Measurements from ENCODE around the gene PIAS2. TPM values are rescaled to one million over a fixed set of nuclear protein-coding genes. Genes with fewer than 3 reads are reported as not detected.

Gene PIAS2
- total RNA-seq, 1 experiment from 2014 or later: 30.6 TPM

DNA sequence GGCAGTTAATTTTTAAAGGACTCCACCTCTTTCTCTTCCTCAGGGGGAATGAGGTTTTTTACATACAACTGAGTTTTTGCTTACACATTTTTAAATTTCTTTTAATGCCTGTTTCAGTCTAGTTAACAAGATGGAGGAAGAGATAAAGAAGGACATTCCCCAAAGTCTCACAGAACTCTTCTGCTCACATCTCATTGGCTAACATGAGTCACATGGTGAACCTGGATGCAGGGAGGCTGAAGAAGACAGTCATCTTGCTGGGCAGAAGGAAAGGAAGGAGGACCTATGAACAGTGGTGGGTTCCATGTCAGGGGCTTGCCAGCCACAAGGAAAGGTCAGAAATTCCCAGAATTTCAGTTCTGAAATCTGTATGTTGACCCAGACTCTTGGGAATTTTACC, 150.1 kb downstream of the PIAS2 start:
- intact Hi-C loops (cut with micrococcal nuclease; ENCODE audit: unreplicated experiment): no loop called here
- POLR2A ChIA-PET: no interaction called here
- ATAC-seq: no peak

DNA sequence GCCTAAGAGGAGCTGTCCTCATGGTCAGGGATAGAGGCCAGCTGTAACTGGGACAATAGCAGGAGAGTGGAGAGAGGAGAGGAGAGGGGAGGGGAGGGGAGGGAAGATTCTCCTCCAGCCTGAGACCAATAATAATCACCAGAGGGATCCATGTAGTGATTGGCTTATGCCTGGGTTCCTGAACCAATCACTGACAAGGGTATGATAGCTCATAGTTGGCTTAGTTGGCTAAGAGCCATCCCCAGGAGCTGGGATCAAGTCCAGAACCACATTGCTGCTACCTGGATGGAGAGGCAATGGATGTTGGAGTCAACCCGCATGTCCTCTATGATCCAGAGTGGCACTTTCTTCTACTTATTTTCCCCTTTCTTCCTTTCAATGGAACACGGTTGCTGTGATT, 152.7 kb downstream of the PIAS2 start:
- no TSS peak for BruUV-seq (replicated peaks)
- TF ChIP-seq, protein P1, sequence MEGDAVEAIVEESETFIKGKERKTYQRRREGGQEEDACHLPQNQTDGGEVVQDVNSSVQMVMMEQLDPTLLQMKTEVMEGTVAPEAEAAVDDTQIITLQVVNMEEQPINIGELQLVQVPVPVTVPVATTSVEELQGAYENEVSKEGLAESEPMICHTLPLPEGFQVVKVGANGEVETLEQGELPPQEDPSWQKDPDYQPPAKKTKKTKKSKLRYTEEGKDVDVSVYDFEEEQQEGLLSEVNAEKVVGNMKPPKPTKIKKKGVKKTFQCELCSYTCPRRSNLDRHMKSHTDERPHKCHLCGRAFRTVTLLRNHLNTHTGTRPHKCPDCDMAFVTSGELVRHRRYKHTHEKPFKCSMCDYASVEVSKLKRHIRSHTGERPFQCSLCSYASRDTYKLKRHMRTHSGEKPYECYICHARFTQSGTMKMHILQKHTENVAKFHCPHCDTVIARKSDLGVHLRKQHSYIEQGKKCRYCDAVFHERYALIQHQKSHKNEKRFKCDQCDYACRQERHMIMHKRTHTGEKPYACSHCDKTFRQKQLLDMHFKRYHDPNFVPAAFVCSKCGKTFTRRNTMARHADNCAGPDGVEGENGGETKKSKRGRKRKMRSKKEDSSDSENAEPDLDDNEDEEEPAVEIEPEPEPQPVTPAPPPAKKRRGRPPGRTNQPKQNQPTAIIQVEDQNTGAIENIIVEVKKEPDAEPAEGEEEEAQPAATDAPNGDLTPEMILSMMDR (IDR thresholded peaks at IDR 0.05): no peak
- TF ChIP-seq POLR2AphosphoS5 (IDR thresholded peaks at IDR 0.05; ENCODE audit: low read depth, low read length) (no peak), SIN3A (IDR thresholded peaks at IDR 0.05; ENCODE audit: borderline replicate concordance, insufficient read depth, low read depth, low read length) (no peak), TCF7L2 (IDR thresholded peaks at IDR 0.05; ENCODE audit: low read depth, low read length) (no peak)
- TF ChIP-seq, protein P2, sequence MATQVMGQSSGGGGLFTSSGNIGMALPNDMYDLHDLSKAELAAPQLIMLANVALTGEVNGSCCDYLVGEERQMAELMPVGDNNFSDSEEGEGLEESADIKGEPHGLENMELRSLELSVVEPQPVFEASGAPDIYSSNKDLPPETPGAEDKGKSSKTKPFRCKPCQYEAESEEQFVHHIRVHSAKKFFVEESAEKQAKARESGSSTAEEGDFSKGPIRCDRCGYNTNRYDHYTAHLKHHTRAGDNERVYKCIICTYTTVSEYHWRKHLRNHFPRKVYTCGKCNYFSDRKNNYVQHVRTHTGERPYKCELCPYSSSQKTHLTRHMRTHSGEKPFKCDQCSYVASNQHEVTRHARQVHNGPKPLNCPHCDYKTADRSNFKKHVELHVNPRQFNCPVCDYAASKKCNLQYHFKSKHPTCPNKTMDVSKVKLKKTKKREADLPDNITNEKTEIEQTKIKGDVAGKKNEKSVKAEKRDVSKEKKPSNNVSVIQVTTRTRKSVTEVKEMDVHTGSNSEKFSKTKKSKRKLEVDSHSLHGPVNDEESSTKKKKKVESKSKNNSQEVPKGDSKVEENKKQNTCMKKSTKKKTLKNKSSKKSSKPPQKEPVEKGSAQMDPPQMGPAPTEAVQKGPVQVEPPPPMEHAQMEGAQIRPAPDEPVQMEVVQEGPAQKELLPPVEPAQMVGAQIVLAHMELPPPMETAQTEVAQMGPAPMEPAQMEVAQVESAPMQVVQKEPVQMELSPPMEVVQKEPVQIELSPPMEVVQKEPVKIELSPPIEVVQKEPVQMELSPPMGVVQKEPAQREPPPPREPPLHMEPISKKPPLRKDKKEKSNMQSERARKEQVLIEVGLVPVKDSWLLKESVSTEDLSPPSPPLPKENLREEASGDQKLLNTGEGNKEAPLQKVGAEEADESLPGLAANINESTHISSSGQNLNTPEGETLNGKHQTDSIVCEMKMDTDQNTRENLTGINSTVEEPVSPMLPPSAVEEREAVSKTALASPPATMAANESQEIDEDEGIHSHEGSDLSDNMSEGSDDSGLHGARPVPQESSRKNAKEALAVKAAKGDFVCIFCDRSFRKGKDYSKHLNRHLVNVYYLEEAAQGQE (IDR thresholded peaks at IDR 0.05; ENCODE audit: insufficient read depth in 1 of 2, low read depth in 2 of 2, low read length in 1 of 2): no peak
- intact Hi-C loops (cut with micrococcal nuclease; ENCODE audit: unreplicated experiment): no loop called here
- CTCF ChIA-PET: no interaction called here
- Histone ChIP-seq H3K4me3 (ENCODE audit: low read depth in 2 of 2, low read length in 2 of 2) (no peak overlapping the region), H3K36me3 (ENCODE audit: control insufficient read depth, insufficient read depth, low read length) (no peaks in the 10 kb centered on the region), H3K27me3 (ENCODE audit: control insufficient read depth, insufficient read depth, low read length) (no peaks in the 10 kb centered on the region), H3K4me1 (ENCODE audit: control insufficient read depth, insufficient read depth, low read length) (no peaks in the 10 kb centered on the region), H3K27ac (ENCODE audit: low read length) (no peak overlapping the region), H3K9me3 (ENCODE audit: control insufficient read depth, insufficient read depth, low read depth, low read length) (no peaks in the 10 kb centered on the region)
- ATAC-seq (no peak), DNase-seq (ENCODE audit: low read depth, low spot score) (no peak)
- in situ Hi-C loops (cut with HindIII; ENCODE audit: low pct_unique_long_range_greater_than_20kb, low sequenced_read_pairs): no loop called here
- POLR2A ChIA-PET: no interaction called here

More for the DNA sequence above, 150.1 kb downstream of the PIAS2 start:
- in situ Hi-C loops (cut with HindIII; ENCODE audit: low pct_unique_long_range_greater_than_20kb, low sequenced_read_pairs): no loop called here
- no peak for TF ChIP-seq SIN3A (IDR thresholded peaks at IDR 0.05; ENCODE audit: borderline replicate concordance, insufficient read depth, low read depth, low read length)
- TF ChIP-seq POLR2AphosphoS5 (IDR thresholded peaks at IDR 0.05; ENCODE audit: low read depth, low read length): no peak
- TF ChIP-seq, protein P2 (IDR thresholded peaks at IDR 0.05; ENCODE audit: insufficient read depth in 1 of 2, low read depth in 2 of 2, low read length in 1 of 2): no peak
- TF ChIP-seq TCF7L2 (IDR thresholded peaks at IDR 0.05; ENCODE audit: low read depth, low read length): no peak
- TF ChIP-seq, protein P1 (IDR thresholded peaks at IDR 0.05): no peak
- Histone ChIP-seq H3K4me1 (ENCODE audit: control insufficient read depth, insufficient read depth, low read length) (no peaks in the 10 kb centered on the region), H3K36me3 (ENCODE audit: control insufficient read depth, insufficient read depth, low read length) (no peaks in the 10 kb centered on the region), H3K27ac (ENCODE audit: low read length) (no peak overlapping the region), H3K9me3 (ENCODE audit: control insufficient read depth, insufficient read depth, low read depth, low read length) (no peaks in the 10 kb centered on the region), H3K27me3 (ENCODE audit: control insufficient read depth, insufficient read depth, low read length) (no peaks in the 10 kb centered on the region), H3K4me3 (ENCODE audit: low read depth in 2 of 2, low read length in 2 of 2) (no peak overlapping the region)
- BruUV-seq (replicated peaks): no TSS peak
- CTCF ChIA-PET: no interaction called here
- no peak for DNase-seq (ENCODE audit: low read depth, low spot score)
